NCI-H2107 (cell line): ENCODE measurements around the gene CLDN10.
"Not testable (repeated sequence)": the region's sequence is repeated elsewhere in the genome, so short reads cannot be mapped to it uniquely, and the experiment has no call there.

Source experiments
- DNase-seq: peaks from one replicate; lab custom pipeline; 2025; lab: John Stamatoyannopoulos, UW

The CLDN10 gene

DNA sequence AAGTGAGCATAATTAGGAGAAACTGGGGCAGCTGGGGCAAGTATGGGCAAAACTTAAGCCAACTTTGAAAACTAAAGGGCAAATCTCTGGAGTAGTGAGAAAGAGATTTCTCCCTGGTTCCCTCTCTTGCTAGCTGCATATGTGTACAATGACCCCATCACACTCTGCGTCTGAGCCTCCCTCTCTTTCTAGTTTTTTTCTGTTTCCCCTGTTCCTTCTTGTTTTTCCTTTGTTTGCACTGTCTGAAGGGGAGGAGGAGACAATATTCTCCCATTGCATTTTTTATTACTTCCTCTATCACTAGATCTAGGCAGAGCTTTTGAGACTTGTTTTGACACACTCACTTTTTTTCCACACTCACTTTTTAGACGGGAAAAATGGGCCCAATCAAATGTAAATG, 11.2 kb upstream of the CLDN10 start:
- DNase-seq: no peak

DNA sequence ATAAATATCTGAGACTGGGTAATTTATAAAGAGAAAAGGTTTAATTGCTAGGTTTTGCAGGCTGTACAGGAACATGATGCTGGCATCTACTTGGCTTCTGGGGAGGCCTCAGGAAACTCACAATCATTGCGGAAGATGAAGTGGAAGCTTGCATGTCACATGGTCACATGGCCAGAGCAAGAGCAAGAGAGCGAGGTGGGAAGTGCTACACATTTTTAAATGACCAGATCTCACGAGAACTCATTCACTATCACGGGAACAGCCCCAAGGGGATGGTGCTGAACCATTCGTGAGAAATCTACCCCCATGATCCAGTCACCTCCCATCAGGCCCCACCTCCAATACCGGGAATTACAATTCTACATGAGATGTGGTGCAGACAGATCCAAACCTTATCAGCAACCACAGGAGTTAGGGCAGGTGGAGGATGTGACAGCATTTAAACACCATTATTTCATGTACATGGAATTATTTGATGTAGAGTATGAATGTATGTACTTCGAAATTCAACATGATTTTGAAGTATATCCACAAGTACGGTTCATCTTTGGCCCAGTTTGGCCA, 10.5 kb upstream of the CLDN10 start:
- DNase-seq: no peak

DNA sequence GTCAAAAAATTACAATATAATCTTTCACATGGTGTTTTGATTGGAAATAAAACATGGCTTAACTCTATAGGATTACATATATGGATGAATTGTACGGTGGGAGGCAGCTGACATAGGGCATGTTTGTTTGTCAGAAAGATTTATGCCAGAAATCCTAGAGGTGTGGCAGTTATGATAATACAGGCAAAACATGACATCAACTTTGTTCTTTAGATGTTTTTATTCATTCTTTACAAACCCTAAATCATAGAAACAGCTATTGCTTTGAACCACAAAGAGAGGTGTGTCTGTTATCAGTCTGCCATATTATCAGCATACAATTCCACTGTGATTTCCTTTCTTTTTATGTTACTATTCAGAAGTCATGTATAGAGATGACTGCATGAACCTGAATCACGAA, 8.2 kb upstream of the CLDN10 start:
- DNase-seq: no peak

DNA sequence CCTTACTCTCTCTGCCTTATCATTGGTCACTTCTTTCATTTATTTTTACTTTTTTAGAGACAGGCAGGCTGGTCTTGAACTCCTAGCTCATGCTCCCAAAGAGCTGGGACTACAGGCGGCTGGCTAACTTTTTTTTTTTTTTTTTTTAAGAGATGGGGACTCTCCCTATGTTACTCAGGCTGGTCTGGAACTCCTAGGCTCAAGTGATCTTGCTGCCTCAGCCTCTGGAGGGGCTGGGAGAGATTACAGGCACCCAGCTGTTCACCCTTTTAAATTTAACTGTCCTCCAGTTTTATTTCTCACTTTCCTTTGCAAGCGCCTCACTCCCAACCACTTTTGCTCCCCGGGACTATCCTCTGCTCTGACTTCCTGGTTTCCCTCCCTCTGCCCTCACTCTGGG, 5.6 kb upstream of the CLDN10 start:
- DNase-seq: no peak

DNA sequence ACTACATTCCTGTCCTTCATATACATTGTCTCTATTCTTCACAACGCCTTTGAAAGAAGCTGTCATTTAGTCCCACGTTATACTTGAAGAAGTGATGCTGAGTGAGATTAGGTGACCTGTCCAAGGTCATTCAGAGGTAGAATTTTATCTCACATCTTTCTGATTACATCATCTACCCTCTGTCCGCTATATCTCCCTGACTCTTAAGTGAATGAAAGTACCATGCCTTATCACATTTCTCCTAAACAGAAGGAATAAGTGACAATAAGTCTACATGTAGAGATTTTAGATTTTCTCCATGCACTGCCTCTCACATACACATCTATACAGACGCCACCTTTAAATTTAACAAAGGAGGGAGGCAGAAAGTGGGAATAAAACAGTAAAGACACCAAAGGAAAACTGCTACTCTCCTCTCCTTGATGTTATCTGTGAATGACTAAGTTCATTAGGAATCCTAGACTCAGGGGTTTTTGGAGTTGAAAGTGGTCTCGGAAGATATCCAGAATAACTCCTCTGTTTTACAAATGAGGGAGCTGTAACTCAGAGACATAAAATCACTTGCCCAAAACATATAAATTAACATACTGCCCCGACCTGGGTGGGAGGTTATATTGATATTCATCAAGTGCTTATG, 4.9 kb upstream of the CLDN10 start:
- no peak for DNase-seq

DNA sequence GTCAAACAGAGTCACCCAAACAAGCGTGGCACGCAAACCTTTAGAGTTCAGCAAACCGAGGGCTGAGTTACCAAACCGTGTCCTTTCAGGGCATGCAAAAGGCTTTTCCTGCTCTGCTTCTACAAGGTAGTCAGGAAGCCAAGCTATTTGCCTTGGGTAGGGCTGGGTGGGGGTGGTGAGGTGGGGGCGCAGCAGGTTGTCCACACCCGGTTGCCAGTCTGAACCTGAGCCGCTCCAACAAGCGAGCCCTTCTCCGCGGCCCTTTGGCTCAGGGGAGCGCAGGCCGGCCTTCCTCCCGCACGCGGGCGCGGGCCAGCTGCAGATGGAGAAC, 347 bp upstream of the CLDN10 start:
- DNase-seq: no peak

DNA sequence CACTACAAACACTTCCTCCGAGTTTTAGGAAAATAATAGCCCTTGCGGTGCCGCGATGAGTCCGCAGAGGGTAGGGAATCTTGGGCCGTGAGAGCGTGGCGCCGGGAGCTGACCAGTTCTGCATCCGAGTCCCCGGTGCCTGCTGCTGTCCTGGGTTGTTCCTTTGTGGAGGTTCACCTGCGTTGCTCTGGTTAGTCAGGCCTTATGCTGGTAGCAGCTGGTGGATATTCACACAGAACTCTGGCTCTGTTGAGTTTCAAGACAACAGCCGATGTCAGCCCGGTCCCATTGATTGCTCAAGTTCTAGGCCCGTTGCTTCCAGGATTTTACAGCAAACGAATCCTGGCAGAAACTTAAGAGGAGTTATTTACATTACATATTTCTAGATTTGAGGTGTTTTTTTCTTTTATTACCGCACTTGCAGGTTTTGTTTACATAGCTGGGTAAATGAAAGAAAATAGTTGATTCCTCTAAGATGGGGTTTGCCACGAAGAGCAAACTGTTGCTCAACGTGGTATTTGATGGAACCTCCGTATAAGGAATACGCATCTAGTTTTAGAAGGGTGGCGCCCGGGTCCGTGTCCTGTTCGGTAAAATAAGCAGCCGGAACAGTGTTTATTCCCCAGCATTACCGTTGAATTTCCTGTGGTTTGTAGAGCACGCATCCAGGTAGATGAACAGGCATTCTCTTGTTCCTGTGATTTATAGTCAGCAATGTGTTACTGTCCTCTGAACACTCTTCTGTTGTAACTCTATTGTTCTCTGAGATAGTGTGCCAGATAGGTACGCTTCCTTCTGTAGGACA, 1.3 kb downstream of the CLDN10 start:
- DNase-seq: no peak

DNA sequence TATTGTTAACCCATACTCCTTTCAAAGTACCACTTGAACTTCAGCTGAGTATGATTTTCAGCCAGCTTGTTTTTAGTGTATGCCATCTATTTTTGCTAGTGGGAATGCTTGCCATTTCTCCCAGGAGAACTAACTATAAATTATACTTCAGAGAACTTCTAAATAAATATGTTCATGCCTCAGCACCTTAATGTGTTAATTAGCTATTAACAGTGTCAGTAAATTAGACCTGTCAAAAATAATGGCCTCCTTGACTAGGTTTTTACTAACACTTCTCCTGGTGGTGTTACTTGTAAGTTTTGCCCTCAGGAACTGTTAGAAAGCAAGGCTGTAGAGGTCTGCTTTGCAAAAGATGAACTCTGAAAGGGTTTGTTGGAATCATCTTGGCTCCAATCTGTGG, 4.5 kb downstream of the CLDN10 start:
- DNase-seq: no peak

DNA sequence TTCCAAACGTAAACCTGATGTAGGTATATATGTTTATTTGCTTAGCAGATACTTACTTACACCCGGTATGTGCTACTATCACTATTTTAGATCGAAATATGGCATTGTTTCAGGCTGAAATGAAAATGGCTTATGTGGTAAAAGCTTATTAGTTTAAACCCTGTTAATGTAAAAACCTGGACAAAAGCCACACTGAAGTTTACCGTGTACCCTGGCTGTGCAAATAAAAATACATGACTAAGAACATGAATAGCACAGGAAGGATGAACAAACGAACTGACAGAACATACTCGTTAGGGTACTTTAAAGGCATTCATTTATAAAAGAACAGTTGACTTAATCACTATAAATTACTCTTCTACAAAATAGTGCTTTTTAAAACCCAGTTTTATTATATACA, 6.6 kb downstream of the CLDN10 start:
- no peak for DNase-seq

DNA sequence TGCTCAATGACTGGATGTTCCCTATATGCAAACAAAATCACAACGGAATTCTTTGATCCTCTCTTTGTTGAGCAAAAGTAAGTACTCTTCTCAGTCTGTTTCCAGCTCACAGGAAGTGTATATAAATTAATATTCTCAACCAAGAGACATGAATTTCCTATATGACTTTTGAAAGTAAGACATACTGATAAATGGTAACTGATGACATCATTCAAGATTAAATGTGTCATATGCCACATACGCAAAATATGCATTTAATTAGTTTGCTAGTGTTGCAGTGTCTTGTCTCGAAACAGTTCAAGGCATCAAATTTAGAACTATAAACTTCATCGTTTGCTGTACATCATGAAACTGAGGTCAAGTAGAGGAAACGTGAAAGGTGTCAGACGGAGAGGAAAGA, 7.9 kb downstream of the CLDN10 start:
- DNase-seq: no peak

DNA sequence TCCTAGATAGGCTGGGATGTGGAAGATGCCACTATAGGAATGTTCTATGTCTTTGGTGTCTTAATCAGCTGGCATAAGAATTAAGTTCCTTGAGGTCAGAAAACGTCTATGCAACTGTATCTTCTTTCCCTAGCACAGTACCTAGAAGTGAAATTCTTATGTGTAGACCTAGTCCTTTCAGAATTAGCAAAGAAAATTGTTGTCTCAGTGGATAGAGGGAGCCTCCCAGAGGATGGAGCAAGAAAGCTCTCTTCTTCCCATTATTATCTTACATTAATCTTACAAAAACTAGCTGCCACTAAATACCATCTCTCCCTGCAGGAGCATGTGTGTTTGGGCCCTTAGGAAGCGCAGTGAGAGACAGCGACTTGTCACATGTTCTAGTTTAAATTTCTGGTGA, 11.6 kb downstream of the CLDN10 start:
- DNase-seq: no peak

DNA sequence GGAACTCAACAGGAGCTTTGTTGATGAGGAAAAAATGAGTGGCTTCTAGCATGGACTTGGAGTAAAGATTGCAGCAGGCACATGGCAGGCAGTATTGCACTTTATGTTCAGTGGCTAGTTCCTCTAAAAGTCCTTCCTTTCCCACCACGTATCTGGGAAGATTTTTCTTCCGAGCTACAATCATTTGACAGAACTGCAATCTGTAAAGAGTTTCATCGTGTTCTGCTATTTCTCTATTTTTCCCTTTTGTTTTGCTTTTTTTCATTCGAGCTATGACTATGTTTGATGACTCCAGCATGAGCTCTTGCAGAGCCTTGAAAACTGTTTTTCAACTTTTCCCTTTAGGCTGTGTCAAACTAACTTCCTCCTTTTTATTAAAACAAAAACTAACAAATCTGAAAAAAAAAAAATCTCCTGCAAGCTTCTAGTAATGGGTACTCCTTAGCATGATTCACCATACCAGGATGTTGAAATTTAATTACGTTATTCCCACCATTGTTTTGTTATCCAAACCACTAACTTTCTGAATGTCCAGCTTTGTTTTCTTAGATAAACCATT, 12.3 kb downstream of the CLDN10 start:
- no peak for DNase-seq

DNA sequence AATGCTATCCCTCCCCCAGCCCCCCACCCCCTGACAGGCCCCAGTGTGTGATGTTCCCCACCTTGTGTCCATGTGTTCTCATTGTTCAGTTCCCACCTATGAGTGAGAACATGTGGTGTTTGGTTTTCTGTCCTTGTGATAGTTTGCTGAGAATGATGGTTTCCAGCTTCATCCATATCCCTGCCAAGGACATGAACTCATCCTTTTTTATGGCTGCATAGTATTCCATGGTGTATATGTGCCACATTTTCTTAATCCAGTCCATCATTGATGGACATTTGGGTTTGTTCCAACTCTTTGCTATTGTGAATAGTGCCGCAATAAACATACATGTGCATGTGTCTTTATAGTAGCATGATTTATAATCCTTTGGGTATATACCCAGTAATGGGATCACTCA, 13.2 kb downstream of the CLDN10 start:
- DNase-seq: not testable (repeated sequence)

DNA sequence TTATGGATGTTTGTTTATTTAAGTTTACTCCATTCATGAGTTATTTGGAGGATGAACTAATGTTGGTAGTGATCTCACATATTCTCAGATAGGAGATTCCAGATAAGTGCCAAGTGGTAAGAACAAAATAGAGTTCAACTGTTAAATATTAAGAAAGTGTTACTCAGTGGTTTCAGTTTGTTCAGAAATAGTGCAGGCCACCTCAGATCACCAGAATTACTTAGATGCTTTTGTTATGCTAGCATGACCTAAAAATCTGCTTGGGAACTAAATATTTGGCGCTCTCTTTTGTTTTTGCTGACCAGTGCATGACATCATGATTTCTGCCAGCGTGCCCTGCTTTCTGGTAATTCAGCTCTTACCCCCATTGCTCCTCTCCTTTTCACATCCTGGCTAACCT, 15.6 kb downstream of the CLDN10 start:
- no peak for DNase-seq

DNA sequence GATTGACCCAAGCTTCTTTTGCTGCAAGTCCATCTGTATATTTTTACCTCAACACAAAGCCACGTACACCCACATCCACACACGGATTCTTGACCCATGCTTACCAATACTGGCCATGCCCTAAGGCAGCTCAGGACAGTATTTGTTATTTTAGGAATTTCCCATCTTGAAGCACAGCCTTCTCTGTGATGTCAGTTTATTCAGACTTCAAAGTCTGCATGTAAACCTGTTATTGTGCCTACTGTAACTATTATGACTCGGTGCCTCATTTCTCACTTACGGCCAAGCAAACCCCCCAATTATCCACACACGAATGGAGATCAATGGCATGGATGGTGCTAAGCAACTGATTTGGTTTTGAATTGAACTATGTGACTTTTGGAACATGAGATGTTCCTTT, 17.5 kb downstream of the CLDN10 start:
- no peak for DNase-seq

DNA sequence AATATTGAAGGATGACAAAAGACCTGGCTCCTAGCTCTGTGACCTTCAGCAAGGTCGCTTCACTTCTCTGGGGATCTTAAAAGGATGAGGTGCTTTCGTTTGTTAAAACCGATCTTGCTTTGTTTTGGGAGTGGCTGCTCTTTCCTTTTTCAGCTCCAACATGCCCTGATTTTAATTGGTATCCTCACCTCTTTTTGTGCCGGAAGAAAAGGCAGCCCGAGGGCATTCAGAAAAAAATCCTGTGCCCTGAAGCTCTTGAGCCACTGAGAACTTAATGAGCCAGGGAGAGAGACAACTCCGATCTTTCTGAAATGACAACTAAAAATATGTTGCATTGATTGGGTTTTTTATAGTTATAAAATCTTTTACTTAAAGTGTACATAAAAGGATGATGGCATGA, 19.4 kb downstream of the CLDN10 start:
- DNase-seq: no peak

DNA sequence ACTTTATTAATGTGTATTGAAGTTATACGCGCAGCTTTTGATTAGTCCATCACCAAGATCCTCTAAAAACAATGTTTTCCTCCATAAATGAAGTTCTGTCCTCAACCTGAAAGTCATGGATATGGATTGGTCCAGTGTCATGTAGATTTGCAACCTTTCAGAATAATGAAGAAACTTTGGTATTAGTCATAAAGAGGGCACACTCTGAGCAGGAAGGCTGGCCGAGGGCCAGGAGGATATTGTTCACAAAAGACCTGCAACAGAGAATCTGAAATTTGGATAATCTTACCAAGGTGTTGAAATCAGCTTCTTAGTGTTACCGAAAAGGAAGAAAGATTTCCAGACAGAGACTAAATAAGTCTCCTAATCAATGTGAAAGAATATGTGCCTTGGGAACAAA, 20.7 kb downstream of the CLDN10 start:
- DNase-seq: no peak

DNA sequence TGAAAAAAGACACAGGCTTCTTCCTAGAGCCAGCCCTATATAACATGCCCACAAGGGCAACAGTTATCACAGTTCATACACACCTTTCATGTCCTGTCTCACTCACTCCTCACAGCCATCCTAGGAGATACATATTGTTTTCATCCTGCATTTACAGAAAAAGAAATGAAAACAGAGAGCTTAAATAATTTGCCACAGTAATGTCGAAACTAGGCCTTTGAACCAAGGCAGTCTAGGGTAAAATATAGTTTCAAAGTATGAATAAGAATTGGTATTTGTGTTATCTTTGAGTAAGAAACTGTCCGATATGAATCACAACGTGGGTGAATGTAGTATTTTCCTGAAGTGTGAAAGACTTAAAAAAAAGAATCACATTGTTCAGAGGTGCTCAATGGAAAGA, 26.8 kb downstream of the CLDN10 start:
- DNase-seq: no peak

DNA sequence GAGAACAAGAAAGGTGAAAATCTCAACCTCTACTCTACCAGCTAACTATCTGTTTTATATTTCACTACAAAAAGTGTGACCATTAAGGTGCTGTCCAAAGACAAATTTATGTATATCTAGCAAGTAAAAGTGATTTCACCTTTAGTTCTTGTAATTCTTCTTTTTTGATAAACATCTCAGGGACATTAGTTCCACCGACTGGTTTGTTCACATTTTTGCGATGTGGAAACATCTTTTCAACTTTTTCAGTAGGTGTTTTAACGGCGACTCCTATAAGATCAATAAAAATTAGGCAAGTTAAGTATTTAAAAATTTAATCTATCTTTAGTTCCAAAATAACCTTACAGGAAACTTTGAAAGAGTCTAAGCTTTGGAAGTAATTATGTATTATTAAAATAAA, 33.3 kb downstream of the CLDN10 start:
- no peak for DNase-seq

DNA sequence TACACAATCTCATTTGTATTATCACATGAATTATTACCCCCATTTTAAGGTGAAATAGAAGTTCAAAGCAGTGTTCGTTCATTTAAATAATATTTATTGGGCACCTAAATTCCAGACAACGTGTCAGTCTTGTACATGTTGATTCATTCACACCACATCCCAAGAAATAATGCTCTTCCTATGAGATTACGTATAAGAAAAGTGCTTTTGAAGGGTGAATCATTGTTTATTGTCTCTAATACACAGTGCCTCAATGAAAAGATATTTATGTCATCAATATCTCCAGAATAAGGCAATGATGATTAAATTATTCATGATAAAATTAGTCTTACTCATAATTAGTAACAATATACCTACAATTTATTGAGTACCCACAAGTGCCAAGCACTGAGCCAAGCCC, 35.6 kb downstream of the CLDN10 start:
- DNase-seq: no peak

DNA sequence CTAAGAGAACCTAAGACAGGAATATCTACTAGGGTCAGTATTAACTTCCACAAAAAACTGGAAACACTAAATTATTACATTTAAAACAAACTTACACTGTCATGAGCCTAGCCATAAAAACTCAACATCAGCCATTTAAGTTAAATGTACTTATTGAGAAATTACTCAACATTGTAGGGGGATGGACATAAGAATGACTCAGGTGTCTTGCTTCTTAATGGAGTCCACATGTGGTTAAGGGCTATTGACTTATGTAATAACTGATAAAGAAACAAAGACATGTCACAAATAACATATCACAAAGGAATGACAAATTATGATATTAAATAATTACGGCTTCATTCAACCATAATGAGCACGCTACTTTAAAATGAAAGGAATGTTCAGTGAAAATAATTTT, 36.2 kb downstream of the CLDN10 start:
- DNase-seq: no peak

DNA sequence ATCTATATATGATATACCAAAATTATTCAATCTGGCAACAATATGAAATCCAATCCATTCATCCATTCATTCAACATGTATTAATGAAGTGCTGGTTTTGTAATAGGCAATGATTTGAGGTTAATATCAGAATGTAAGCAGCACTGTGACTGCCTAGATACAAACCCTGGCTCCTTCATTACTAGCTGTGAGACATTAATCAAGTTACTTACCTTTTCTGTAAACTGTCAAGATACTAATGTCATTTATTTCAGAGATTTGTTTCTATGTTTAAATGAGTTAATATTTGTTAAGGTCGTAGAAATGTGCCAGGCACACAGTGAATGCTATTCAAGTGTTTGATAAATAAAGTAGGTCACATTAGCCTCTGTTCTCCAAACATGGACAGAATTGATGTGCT, 40.9 kb downstream of the CLDN10 start:
- no peak for DNase-seq

DNA sequence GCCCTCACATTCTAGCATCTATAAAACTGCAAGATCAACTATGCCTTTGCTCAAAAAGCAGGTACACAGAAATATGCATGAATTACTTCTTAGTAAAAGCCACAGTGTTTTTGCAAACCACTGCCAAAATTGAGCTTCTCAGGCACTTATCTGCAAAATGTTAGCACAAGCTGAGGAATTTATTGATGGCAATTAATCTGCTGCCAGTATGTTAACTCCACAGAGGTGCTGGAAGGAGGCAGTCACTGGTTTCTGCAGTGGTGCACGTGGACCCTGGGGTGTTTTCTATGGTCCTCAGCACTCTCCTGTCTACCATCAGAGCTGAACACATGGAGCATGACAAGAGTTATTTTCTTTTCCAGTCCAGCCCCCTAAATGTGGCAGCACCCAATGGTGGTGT, 44.2 kb downstream of the CLDN10 start:
- DNase-seq: no peak

DNA sequence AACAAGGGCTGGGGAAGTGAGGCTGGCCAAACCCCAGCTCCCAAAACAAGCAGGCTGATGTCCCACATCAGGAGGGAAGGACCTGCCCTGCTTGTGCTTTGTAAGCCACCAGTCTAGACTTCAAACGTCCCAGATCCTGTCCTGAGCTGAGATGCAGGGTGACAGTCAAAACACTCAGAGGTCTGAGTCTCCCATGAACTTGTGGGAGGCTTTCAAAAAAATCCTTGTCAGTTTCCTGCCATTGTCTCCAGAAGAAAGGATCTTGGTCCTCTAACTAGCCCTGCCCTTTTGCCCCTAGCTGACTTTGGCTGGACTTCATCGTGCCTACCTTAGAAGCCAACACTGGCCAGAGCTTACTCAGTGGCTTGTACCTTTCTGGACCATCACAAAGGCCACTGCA, 48.7 kb downstream of the CLDN10 start:
- DNase-seq: no peak
